NCI-H1694 (cell line): ENCODE data around the gene NPAS2.

ENCODE experiments used
- DNase-seq: peaks from one replicate; lab custom pipeline; 2025; lab: John Stamatoyannopoulos, UW

The NPAS2 gene

GRCh38 chr2:100821911-100822265 lies 1.9 kb downstream of the NPAS2 start:
- DNase-seq = no peak

- no peak for DNase-seq
These were observed 2.8 kb downstream of the NPAS2 start for GRCh38 chr2:100822587-100823248.

GRCh38 chr2:100823665-100824438 lies 3.9 kb downstream of the NPAS2 start:
- DNase-seq = no peak

GRCh38 chr2:100824842-100825241 lies 4.9 kb downstream of the NPAS2 start:
- no peak for DNase-seq

GRCh38 chr2:100826494-100826893 lies 6.6 kb downstream of the NPAS2 start:
- DNase-seq = no peak

- no peak for DNase-seq
These were observed 11.3 kb downstream of the NPAS2 start for GRCh38 chr2:100831158-100831750.

- no peak for DNase-seq
These were observed 11.9 kb downstream of the NPAS2 start for GRCh38 chr2:100831831-100832230.

- no peak for DNase-seq
These were observed 12.9 kb downstream of the NPAS2 start for GRCh38 chr2:100832885-100833284.

- no peak for DNase-seq
These were observed 13.4 kb downstream of the NPAS2 start for GRCh38 chr2:100833331-100833730.

GRCh38 chr2:100834221-100834620 lies 14.3 kb downstream of the NPAS2 start:
- no peak for DNase-seq

- DNase-seq = no peak
These were observed 15.2 kb downstream of the NPAS2 start for GRCh38 chr2:100835006-100835659.

GRCh38 chr2:100840519-100840918 lies 20.6 kb downstream of the NPAS2 start:
- no peak for DNase-seq

- DNase-seq = no peak
These were observed 22.4 kb downstream of the NPAS2 start for GRCh38 chr2:100842241-100842922.

GRCh38 chr2:100844514-100844913 lies 24.6 kb downstream of the NPAS2 start:
- DNase-seq = no peak

GRCh38 chr2:100845141-100845991 lies 25.4 kb downstream of the NPAS2 start:
- no peak for DNase-seq

- no peak for DNase-seq
These were observed 26.8 kb downstream of the NPAS2 start for GRCh38 chr2:100846716-100847115.

- no peak for DNase-seq
These were observed 32.5 kb downstream of the NPAS2 start for GRCh38 chr2:100852447-100852846.

GRCh38 chr2:100852999-100853908 lies 33.3 kb downstream of the NPAS2 start:
- no peak for DNase-seq

GRCh38 chr2:100853909-100854810 lies 34.2 kb downstream of the NPAS2 start:
- no peak for DNase-seq
